ENCODE measurements around the gene TEDDM1.
"Not testable (repeated sequence)": the region's sequence is repeated elsewhere in the genome, so short reads cannot be mapped to it uniquely, and the experiment has no call there.

TEDDM1 gene, protein sequence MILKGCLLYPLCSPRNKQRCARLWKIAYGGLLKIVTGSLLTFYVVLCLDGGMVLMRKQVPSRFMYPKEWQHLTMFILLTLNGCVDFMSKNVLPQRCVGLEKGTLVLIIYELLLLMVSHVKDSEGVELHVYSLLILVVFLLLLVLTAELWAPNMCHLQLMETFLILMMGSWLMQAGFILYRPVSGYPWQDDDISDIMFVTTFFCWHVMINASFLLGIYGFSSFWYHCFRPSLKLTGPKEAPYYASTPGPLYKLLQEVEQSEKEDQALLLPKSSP
- 0 to 0.06 (median 0) reads per million in 18 experiments for total RNA-seq

GRCh38 chr1:182400567-182400966, at the start of gene TEDDM1:
Gene TEDDM1 (minus strand): TSS chr1:182400667. CDS start chr1:182400485, 182 bp downstream.
- no peak for DNase-seq

GRCh38 chr1:182450087-182450486, 49.6 kb upstream of the TEDDM1 start, which contains the start of gene RGSL1:
Gene RGSL1 (plus strand): TSS chr1:182450146. CDS start chr1:182450166, 20 bp downstream.
- DNase-seq = no peak

- DNase-seq = no peak
Measured at GRCh38 chr1:182447660-182448059, 47.2 kb upstream of the TEDDM1 start.

DNA sequence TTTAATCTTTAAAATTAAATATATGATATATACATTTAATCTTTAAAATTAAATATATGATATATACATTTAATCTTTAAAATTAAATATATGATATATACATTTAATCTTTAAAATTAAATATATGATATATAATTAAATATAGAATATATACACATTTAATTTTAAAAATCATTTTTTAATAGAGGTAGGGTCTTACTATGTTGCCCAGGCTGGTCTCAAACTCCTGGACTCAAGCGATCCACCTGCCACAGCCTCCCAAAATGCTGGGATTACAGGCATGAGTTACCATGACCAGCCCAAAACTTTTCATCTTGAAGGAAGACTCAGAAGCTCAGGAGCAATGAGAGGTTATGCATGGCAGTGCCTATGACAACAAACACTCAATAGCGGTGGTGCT, 46.7 kb upstream of the TEDDM1 start:
- DNase-seq = not testable (repeated sequence)

GRCh38 chr1:182446033-182446669, 45.7 kb upstream of the TEDDM1 start:
- DNase-seq = peak; percentile 54 to 62

- no peak for DNase-seq
Measured at GRCh38 chr1:182444497-182444896, 44.0 kb upstream of the TEDDM1 start.

- peak in 1 of 2 donors; percentile 9 for DNase-seq
Measured at GRCh38 chr1:182442333-182442732, 41.9 kb upstream of the TEDDM1 start.

DNA sequence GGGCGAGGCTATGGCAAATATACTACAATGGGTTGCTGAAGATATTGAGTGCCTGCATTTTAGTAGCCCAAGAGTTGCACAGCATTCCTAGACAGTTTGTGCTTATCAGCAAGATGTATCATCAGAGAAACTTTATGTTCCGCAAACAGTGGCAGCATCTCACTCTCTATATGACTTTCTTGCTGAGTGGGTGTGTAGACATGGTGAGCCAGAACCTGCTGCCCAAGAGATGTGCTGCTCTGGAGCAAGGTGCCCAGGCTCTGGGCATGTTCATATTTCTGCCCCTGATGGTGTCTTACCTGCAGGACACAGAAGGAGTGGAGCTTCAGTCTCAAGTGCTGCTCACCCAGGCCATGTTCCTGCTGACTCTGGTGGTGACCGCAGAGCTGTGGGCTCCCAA, 41.3 kb upstream of the TEDDM1 start:
- DNase-seq = no peak

GRCh38 chr1:182438326-182438725, 37.9 kb upstream of the TEDDM1 start:
- DNase-seq = peak in 1 of 2 donors; percentile 34

- DNase-seq = no peak
Measured at GRCh38 chr1:182433580-182433979, 33.1 kb upstream of the TEDDM1 start.

DNA sequence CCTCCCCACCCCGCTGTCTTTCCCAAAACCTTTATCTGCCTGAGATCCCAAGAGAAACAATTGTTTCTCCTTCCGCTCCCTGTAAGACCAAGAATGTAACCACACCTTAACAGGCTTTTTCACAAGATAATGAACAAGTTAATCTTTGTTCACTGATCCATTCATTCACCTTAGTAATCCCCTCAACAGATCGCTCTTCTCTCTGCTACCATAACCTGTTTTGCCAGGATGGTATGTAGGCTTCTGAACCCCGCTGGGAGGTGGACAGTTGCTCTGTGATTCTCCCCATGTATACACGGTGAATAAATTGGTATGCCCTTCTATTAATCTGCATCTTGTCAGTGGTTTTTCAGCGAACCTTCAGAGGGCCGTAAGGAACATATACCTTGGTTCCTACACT, 30.8 kb upstream of the TEDDM1 start:
- no peak for DNase-seq

DNA sequence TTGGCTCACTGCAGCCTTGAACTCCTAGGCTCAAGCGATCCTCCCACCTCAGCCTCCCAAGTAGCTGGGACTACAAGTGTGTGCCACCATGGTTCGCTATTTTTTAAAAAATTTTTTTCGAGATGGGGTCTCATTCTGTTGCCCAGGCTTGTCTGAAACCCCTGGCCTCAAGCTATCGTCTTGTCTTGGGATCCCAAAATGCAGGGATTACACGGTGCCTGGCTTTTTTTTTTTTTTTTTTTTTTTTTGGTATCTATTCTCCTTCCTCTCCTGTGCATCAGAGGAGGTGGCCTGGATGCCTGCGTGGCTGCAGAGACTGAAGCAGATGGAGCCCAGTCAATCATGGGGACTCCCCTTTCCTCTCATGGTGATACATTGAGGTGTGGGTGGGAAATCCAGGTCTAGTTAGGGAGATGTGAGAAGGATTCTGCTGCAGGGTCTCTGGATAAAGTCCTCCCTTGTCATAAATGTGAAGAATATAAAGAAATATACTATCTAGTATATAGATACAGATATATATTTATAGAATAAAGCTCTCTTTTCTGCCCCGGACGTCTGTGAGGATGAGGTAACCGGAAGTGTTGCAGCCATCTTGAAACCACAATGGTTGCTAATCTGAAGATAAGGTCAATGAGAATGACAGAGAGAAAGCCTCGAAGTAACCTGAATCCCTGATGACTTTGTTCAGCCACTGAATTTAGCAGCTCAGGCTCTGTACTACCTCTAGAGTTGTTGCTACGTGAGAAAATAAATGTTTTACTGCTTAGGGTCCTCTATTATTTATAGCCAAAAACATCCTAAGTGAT, 30.0 kb upstream of the TEDDM1 start:
- DNase-seq = peak; percentile 45 to 46

DNA sequence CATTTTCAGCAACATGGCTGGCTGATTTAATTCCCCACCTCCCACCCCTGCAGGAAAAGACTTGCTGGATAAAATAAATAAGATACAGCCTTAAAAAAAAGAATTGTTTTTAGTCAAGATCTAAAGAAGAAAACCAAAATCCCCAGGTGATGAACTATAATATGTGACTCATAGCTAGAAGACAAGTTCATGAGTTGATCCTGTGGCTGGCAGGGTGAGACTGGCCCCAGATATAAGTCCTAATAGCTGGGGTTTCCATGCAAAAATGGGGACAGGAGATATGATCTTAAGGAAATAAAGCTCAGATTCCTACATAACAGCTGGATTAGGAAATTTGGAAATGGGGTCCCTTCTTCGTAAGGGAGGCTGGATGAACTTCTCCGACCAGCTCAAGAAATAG, 27.6 kb upstream of the TEDDM1 start:
- DNase-seq = no peak

GRCh38 chr1:182426442-182427430, 26.3 kb upstream of the TEDDM1 start:
- no peak for DNase-seq

DNA sequence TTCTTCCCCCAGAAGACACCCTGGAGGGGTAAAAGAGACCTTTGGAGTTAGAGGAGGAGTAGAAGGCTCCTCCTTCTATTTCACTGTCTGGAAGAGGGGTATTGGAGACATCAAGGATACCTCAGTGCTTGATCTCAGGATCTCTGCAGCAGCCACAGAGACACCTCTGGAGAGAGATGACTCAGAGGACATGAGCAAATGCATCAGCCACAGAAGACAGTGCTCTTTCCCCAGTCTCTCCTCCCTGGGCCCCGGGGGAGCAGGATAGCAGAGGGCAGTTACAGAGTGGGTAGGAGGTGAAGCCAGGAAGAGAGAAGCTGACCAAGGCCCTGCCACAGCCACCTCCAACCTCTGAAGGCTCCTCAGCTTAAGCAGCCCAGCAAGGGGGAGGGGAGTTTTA, 15.3 kb upstream of the TEDDM1 start:
- peak in 1 of 2 donors; percentile 32 for DNase-seq

DNA sequence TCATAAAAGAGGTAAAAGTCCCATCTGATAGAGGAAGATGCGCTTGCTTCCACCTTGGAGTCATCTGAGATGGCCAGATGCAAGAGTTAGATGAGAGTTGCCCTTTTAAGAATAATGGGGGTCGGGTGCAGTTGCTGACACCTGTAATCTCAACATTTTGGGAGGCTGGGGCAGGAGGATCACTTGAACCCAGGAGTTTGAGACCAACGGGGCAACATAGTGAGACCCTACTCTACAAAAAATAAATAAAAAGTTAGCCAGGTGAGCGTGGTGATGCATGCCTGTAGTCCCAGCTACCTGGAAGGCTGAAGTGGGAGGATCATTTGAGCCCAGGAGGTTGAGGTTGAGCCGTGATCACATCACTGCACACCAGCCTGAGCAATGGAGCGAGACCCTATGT, 13.5 kb upstream of the TEDDM1 start:
- DNase-seq = no peak

- DNase-seq = no peak
Measured at GRCh38 chr1:182413486-182413885, 13.0 kb upstream of the TEDDM1 start.

DNA sequence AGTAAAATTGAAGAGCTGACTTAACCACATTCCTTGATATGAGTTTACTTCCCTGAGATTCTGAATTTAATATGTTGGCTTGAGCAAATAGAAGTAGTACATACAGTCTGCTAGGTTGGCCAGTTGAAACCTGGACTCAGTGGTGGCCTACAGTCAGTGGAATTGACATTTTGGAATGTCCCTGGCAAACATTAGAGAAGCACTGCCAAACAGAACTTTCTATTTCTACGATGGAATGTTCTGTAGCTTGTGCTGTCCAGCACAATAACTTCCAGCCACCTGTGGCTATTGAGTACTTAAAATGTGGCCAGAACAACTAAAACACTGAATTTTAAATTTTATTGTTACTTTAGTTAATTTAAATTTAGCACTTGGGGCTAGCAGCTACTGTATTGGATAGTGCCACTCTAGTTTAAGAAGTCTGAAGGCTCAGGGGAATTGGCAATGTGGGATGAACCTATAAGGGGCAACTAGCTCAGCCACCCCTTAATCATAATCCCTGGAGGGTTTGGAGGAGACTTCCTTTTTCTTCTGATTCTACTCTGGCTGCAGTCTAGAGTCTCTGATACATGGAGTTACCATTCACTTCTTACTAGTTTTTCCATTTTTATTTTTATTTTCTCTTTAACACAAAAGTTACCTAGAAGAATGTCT, 10.3 kb upstream of the TEDDM1 start:
- no peak for DNase-seq

- DNase-seq = no peak
Measured at GRCh38 chr1:182410138-182410537, 9.7 kb upstream of the TEDDM1 start.

DNA sequence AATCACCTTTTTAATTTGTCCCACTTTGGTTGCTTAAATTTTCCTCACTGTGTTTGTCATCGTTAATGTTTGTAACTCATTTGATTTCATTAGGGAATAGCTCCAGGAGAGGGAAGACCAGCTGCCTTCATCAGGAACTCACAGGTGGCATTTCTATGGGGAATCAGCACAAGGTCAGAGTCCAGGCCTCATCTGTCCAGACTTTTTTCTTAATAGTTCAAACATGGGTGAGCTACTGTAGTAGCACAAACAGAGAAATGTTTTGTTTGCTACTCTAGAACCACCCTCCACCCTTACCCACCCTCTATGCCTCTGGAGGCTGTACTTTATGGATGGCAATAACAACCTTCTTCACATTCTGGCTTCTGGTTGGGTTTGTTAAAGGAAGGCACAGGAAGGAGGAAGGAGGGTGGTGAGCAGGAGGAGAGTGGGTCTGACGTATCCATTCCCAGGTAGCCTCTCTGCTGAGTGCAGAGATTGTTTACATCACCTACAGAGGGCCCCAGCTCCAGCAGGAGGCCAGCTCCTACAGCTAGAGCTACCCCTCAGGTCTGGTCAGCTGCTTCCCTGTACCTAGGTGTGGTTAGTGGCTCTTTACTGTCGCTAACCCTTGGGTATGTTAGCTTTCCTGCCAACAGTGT, 8.1 kb upstream of the TEDDM1 start:
- DNase-seq = no peak

- DNase-seq = no peak
Measured at GRCh38 chr1:182407724-182408123, 7.3 kb upstream of the TEDDM1 start.
